Measurements from ENCODE around the gene TMA7B. TPM values are rescaled to one million over a fixed set of nuclear protein-coding genes. Genes with fewer than 3 reads are reported as not detected.
"Not testable (repeated sequence)": the region's sequence is repeated elsewhere in the genome, so short reads cannot be mapped to it uniquely, and the experiment has no call there.

TMA7B gene
- total RNA-seq, 1 experiment from 2014 or later: not detected

- no peak for DNase-seq (ENCODE audit: low read depth)
Observed at GRCh38 chr22:39979048-39979447, 18.9 kb downstream of the TMA7B start.

- no peak for DNase-seq (ENCODE audit: low read depth)
Observed at GRCh38 chr22:39979458-39979857, 19.3 kb downstream of the TMA7B start.

- no peak for DNase-seq (ENCODE audit: low read depth)
Observed at GRCh38 chr22:39980596-39980995, 20.4 kb downstream of the TMA7B start.

- no peak for DNase-seq (ENCODE audit: low read depth)
Observed at GRCh38 chr22:39983346-39983745, 23.1 kb downstream of the TMA7B start.

DNA sequence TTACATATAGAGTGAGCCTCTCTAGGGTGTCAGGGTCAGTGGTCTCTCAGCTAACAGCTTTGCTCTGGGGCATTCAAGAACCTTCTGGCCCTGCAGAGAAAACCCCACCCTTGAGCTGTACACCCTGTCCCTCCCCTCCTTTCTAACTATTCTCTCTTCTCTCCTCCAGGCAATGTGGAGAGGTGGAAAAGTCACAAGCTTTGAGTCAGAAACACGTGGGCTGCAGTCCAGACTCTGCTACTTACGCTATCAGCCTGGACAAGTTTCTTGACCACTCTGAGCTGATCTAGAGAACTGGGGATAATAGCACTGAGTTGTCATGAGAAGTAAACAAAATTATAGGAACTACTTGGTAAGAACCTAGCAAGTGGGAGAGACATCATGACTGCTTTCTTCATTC is 23.8 kb downstream of the TMA7B start:
- DNase-seq (ENCODE audit: low read depth): no peak

- DNase-seq (ENCODE audit: low read depth): no peak
Observed at GRCh38 chr22:39984746-39985145, 24.5 kb downstream of the TMA7B start.

DNA sequence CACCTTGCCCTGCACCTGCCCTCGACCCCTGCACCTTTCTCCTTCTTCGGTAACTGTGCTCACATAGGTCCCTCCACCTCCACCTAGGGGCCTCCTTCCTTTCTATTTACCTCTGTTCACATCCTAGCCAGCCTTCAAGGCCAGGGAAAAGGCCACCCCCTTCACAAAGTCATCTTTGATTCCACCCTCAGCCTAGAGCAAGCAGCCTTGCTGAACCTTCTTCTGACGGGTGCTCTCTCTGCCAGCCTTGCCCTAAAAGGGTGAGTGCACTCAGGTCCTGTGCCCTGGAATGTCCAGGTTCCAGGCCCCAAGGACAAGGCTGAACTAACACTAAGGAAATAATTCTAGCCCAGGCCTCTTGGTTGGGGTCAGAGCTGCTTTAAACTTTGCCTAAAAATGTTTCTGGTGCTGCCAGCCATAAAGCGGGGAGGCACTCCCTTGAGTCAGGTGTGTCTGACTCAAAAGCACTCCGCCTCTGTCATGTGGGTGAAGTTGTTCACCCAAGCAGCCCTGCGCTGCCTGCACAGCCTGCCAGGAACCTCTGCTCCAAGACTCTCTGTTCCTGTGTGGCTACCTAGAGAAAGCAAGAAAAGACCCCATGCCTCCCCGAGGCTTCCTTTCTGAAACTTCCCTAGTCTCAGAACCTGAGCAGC is 25.3 kb downstream of the TMA7B start:
- DNase-seq (ENCODE audit: low read depth): no peak

GRCh38 chr22:39988386-39989114 is 28.4 kb downstream of the TMA7B start:
- no peak for DNase-seq (ENCODE audit: low read depth)

- no peak for DNase-seq (ENCODE audit: low read depth)
Observed at GRCh38 chr22:39989633-39990032, 29.4 kb downstream of the TMA7B start.

DNA sequence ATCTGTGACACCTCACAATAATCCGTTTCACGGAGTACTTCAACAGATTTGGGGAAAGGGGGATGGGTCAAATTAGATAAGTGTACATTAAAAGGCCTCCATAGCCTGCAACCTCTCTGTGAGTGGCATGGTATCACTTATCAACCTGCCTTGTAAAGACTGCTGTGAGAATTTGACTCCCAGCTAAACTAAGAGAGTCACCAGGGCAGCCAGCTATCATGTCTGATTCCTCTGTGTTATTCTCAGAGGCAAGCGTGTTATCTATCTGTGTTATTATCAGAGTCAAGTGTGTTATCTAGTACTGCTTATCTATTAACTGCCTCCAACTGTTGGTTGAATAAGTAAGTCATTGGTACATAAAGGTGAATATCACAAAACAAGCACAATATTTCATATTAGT is 30.5 kb downstream of the TMA7B start:
- DNase-seq (ENCODE audit: low read depth): no peak

GRCh38 chr22:39991159-39991860 is 31.1 kb downstream of the TMA7B start:
- DNase-seq (ENCODE audit: low read depth): no peak

DNA sequence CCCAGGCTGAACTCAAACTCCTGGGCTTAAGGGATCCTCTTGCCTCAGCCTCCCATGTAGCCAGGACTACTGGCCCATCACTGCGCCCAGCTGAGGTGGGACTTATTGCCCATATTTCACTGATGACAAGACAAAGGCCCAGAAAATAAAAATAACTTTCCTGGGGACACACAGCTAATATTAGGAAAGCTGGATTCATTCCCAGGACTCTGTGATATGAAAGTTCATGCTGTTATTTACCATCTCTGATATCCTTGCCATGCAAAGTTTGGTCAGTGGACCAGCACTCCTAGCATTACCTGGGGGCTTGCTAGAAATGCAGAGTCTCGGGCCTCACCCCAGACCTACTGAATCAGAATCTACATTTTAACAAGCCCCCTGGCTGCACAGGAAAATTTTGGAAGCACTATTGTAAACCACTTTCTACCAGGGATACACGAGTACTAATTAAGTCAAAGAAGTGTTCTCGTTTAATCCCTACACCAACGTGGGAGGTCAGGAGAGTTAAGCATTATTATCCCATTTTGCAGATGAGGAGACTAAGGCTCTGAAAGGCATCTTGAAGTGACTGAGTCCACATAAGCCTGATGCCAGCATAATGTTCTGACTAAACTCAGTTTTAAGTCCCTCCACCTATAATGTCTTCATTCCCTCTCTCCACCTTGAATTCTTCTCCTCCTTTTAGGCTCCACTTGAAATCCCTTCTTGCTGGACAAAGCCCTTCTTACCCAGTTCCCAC is 32.1 kb downstream of the TMA7B start:
- no peak for DNase-seq (ENCODE audit: low read depth)

DNA sequence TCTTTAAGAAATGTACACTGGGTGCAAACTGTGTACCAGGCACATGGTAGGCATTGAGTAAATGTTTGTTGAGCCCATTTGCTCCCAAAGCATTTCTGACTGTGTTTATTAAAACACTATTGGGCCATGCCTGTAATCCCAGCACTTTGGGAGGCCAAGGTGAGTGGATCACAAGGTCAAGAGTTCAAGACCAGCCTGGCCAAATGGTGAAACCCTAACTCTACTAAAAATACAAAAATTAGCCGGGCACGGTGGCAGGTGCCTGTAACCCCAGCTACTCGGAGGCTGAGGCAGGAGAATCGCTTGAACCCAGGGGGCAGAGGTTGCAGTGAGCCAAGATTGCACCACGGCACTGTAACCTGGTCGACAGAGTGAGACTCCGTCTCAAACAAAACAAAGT is 32.7 kb downstream of the TMA7B start:
- not testable (repeated sequence) for DNase-seq (ENCODE audit: low read depth)

DNA sequence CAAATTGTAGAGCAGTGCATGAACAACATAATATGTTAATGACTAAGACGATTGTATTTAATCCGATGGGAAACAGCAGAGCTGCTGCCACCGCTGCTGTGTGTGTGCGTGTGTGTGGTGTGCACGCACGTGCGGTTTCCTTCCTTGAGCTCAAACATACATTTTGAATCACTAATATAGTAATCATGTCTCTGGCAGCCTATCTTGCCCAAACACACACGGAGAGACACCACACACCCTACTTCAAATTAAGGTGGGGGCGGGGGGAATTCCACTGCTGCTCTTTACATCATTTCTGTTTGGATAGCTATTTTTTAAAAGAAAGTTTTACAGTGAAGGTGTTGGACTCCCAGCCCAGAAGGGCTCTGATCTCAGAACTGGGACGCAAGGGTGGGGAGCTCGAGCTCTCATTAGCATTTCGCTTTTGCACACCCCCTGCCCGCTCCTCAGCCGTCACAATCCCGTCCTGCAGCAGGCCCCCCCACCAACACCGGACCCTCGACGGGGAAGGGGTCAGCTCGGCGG is 33.9 kb downstream of the TMA7B start:
- DNase-seq (ENCODE audit: low read depth): no peak

GRCh38 chr22:39994566-39995392 is 34.6 kb downstream of the TMA7B start, which contains the start of gene FAM83F:
Gene FAM83F, plus strand, starts transcription at chr22:39994954. Its CDS starts 89 bp downstream, at chr22:39995043.
- DNase-seq (ENCODE audit: low read depth): no peak

- DNase-seq (ENCODE audit: low read depth): no peak
Observed at GRCh38 chr22:39995393-39996252, 35.4 kb downstream of the TMA7B start.

- no peak for DNase-seq (ENCODE audit: low read depth)
Observed at GRCh38 chr22:39996732-39997131, 36.5 kb downstream of the TMA7B start.

GRCh38 chr22:39997421-39997820 is 37.2 kb downstream of the TMA7B start:
- no peak for DNase-seq (ENCODE audit: low read depth)

- DNase-seq (ENCODE audit: low read depth): no peak
Observed at GRCh38 chr22:39997939-39998726, 37.9 kb downstream of the TMA7B start.
